CD1c-positive myeloid dendritic cell (primary cell): ENCODE results near the gene NLRP3.
"Not testable (repeated sequence)": the region's sequence is repeated elsewhere in the genome, so short reads cannot be mapped to it uniquely, and the experiment has no call there.

Experiments used
- DNase-seq: peaks from one replicate; pipeline ENCODE4 v3.0.0-alpha.2; 2016; ENCODE audit errors: extremely low spot score

NLRP3 gene

GRCh38 chr1:247468481-247469140 lies 52.6 kb downstream of the NLRP3 start:
- no peak for DNase-seq

GRCh38 chr1:247469141-247469535 lies 53.2 kb downstream of the NLRP3 start:
- no peak for DNase-seq

GRCh38 chr1:247470942-247471429 lies 55.0 kb downstream of the NLRP3 start:
- not testable (repeated sequence) for DNase-seq

- no peak for DNase-seq
Observed at GRCh38 chr1:247471445-247472016, 55.6 kb downstream of the NLRP3 start.

GRCh38 chr1:247472035-247472434 lies 56.1 kb downstream of the NLRP3 start:
- DNase-seq: no peak

- no peak for DNase-seq
Observed at GRCh38 chr1:247474367-247474766, 58.4 kb downstream of the NLRP3 start.

- DNase-seq: no peak
Observed at GRCh38 chr1:247475793-247476192, 59.8 kb downstream of the NLRP3 start.

GRCh38 chr1:247476328-247477058 lies 60.5 kb downstream of the NLRP3 start:
- DNase-seq: peak; percentile 18

- DNase-seq: no peak
Observed at GRCh38 chr1:247482747-247483146, 66.8 kb downstream of the NLRP3 start.

- peak; percentile 76 for DNase-seq
Observed at GRCh38 chr1:247487057-247487456, 71.1 kb downstream of the NLRP3 start.

GRCh38 chr1:247491328-247491727 lies 75.4 kb downstream of the NLRP3 start:
- DNase-seq: no peak

- DNase-seq: peak; percentile 7
Observed at GRCh38 chr1:247493106-247493505, 77.1 kb downstream of the NLRP3 start.

- peak; percentile 74 for DNase-seq
Observed at GRCh38 chr1:247494767-247495166, 78.8 kb downstream of the NLRP3 start.

GRCh38 chr1:247496581-247497285 lies 80.8 kb downstream of the NLRP3 start:
- DNase-seq: no peak
